Measurements from ENCODE around the gene KLRB1.
"Not testable (repeated sequence)": the region's sequence is repeated elsewhere in the genome, so short reads cannot be mapped to it uniquely, and the experiment has no call there.

KLRB1 gene

GRCh38 chr12:9545489-9545888 lies 62.2 kb downstream of the KLRB1 start:
- not testable (repeated sequence) for DNase-seq (ENCODE audit: extremely low read depth in 1 of 2, low read depth in 1 of 2)
